Left hindlimb (tissue), 1 donor: ENCODE measurements around the gene POU2F1.

Experiments used
- DNase-seq: peaks from one replicate; pipeline ENCODE4 v3.0.0-alpha.2; 2018

The POU2F1 gene

GRCh38 chr1:167473761-167474160 is 253.1 kb downstream of the POU2F1 start:
- DNase-seq: no peak

DNA sequence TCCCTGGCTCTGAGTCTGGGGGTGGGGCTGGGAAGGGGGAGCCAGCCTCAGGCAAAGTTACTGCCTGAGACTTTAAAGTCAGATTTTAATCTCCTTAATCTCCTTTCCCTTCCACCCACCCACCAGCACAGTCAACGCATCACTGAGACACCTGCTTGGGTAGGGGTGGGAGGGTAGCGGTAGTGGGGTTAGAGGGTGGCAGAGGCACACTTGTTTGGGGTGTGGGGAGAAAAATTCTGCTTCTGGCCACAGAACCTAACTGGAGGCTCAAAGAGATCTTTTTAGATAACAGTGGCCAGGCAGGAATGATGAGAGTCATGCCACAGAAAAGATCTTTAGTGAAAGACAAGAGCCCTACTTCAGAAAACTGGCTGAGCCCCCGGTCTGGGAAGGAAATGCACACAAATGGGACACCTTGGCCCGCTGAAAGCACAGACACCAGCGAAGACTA is 253.5 kb downstream of the POU2F1 start:
- DNase-seq: no peak

GRCh38 chr1:167476061-167476460 is 255.4 kb downstream of the POU2F1 start:
- no peak for DNase-seq
